ENCODE measurements around the gene UBE2G2. TPM values are rescaled to one million over a fixed set of nuclear protein-coding genes. Genes with fewer than 3 reads are reported as not detected.
A peak's percentile ranks its signal among the peaks of the same experiment; 100 is the strongest.

Gene UBE2G2
- total and polyA plus RNA-seq, 10 donors, result 39.4 to 125 (median 84.5) TPM

DNA sequence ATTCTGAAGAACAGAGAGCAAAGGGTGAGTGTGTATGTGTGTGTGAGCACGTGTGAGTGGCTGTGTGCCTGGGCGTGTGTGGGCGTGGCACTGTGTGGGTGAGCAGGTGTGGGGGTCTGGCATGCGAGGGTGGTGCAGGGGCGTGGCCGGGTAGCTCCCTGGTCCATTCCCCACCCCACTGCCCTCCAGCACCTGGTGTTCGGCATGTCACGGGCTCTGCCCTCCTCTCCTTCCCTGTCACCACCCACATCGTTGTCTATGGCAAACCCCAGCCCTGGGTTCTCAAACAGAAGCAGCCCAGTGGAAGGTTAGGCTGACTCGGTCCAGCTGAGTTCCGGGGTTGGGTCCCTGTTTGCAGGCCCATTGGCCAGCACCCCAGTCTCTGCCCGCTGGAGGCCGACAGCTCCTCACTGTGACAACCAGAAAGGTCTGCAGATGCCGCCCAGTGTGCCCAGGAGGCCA, 39.8 kb downstream of the UBE2G2 start:
- Histone ChIP-seq H3K4me1 (peaks cover 0 to 15% (median 9%) of the 10 kb centered on the region in 6 donors), H3K9me3 (peaks cover 0 to 3% (median 0%) of the 10 kb centered on the region in 8 donors), H3K27me3 (replicated peaks in 1 of 7) (peaks cover 0 to 8% (median 0%) of the 10 kb centered on the region in 7 donors), H3K4me3 (no peak overlapping the region), H3K27ac (no peak overlapping the region), H3K36me3 (no peaks in the 10 kb centered on the region)
- WGBS, 5 donors, result 83 to 90% (median 85%) methylated on average over 14 of the region's 14 CpGs
- TF ChIP-seq POLR2AphosphoS5 (IDR thresholded peaks at IDR 0.05) (no peak), POLR2A (IDR thresholded peaks at IDR 0.05) (no peak), CTCF (IDR thresholded peaks at IDR 0.05 in 8 of 11, conservative IDR thresholded peaks at IDR 0.05 in 3 of 11) (no peak)
- intact Hi-C loops (cut with DNase I; ENCODE audit: low total_unique reads), result no loop called here
- DNase-seq, result peak; percentile 70

- TF ChIP-seq POLR2A (IDR thresholded peaks at IDR 0.05) (no peak), CTCF (IDR thresholded peaks at IDR 0.05 in 8 of 11, conservative IDR thresholded peaks at IDR 0.05 in 3 of 11) (peak in 1 of 11 experiments; percentile 23)
- intact Hi-C loops (cut with DNase I; ENCODE audit: low total_unique reads), result no loop called here
- H3K4me1 ChIP-seq, result peaks cover 0 to 14% (median 9%) of the 10 kb centered on the region in 6 donors
- no peaks in the 10 kb centered on the region for H3K36me3 ChIP-seq
- no peak overlapping the region for H3K4me3 ChIP-seq
- 67 to 74% (median 70%) methylated on average over 21 of the region's 21 CpGs for WGBS, 5 donors
- DNase-seq, result peak; percentile 35
- no peak overlapping the region for H3K27ac ChIP-seq
- peaks cover 0 to 3% (median 0%) of the 10 kb centered on the region in 8 donors for H3K9me3 ChIP-seq
- H3K27me3 ChIP-seq (replicated peaks in 1 of 7), result peaks cover 0 to 8% (median 0%) of the 10 kb centered on the region in 7 donors
These were observed 40.5 kb downstream of the UBE2G2 start for GRCh38 chr21:44761011-44761729.

DNA sequence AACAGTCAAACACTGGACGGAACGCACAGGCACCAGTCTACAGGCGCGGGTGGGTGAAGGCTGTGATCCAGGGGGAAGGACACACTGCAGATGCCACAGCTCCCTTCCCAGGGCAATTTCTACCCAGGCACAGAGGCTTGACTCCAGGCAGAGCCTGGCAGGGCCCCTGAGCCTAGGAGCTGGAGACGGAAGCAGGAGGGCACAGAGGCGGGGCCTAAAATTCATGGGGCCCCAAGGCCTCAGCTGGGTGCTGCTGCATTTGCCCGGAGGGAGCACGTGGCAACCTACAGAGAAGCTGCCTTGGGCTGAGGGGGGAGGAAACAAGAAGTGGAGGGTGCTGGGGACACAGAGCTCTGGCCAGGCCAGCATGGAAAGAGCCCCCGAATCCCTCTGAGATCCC, 41.2 kb downstream of the UBE2G2 start:
- no peak for TF ChIP-seq POLR2A (IDR thresholded peaks at IDR 0.05)
- no peak for TF ChIP-seq CTCF (IDR thresholded peaks at IDR 0.05 in 8 of 11, conservative IDR thresholded peaks at IDR 0.05 in 3 of 11)
- no peak for TF ChIP-seq POLR2AphosphoS5 (IDR thresholded peaks at IDR 0.05)
- intact Hi-C loops (cut with DNase I; ENCODE audit: low total_unique reads), result no loop called here

DNA sequence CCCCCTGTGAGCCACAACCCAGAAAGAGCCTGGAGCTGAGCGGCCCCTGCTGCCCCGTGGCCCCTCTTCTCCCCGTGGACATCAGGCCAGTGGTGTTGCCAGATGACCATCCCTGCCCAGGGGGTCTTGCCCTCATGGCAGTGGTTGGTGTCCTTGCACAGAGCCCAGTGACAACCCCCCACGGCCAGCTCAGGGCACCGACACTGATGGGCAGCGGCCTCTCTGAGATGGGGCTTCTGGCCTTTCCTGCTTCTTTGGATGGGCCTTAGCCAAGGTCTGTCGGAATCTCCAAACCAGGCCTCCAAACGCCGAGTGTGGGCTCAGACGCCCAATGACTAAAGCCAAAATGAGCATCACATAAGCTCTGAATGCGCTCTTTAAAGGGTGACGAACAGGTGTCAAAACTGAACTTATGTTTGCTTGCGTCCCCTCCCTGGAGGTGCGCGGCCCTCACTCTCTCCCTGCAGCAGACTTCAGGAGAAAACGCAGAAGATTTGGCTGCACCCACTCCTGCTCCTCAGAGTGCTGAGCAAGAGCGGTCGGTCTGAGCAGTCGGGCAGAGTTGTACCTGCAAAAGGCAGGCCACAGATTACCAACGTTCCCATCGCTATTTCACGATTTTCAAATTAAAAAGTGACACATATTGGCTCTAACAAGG, 41.9 kb downstream of the UBE2G2 start:
- no peak overlapping the region for H3K4me3 ChIP-seq
- peaks cover 0 to under 1% (median 0%) of the 10 kb centered on the region in 6 donors for H3K4me1 ChIP-seq
- no peaks in the 10 kb centered on the region for H3K36me3 ChIP-seq
- no peak overlapping the region for H3K27ac ChIP-seq
- intact Hi-C loops (cut with DNase I; ENCODE audit: low total_unique reads), result no loop called here
- DNase-seq, result peak; percentile 54
- H3K27me3 ChIP-seq (replicated peaks in 1 of 7), result peaks cover 0 to 8% (median 0%) of the 10 kb centered on the region in 7 donors
- TF ChIP-seq CTCF (IDR thresholded peaks at IDR 0.05 in 8 of 11, conservative IDR thresholded peaks at IDR 0.05 in 3 of 11) (no peak), POLR2AphosphoS5 (IDR thresholded peaks at IDR 0.05) (no peak), POLR2A (IDR thresholded peaks at IDR 0.05) (no peak)
- 85 to 95% (median 92%) methylated on average over 16 to 22 of the region's 22 CpGs for WGBS, 5 donors
- H3K9me3 ChIP-seq, result peaks cover 0 to 8% (median 0%) of the 10 kb centered on the region in 8 donors

More for the DNA sequence above, 41.2 kb downstream of the UBE2G2 start:
- peaks cover 0 to 8% (median 0%) of the 10 kb centered on the region in 7 donors for H3K27me3 ChIP-seq (replicated peaks in 1 of 7)
- no peak overlapping the region for H3K4me3 ChIP-seq
- peaks cover 0 to 6% (median 5%) of the 10 kb centered on the region in 6 donors for H3K4me1 ChIP-seq
- WGBS, 5 donors, result 83 to 89% (median 84%) methylated on average over 9 of the region's 9 CpGs
- DNase-seq, result no peak
- H3K27ac ChIP-seq, result no peak overlapping the region
- no peaks in the 10 kb centered on the region for H3K36me3 ChIP-seq
- peaks cover 0 to 3% (median 0%) of the 10 kb centered on the region in 8 donors for H3K9me3 ChIP-seq

All from spleen (tissue), 11 donors.